ENCODE results near the gene ZG16B.

The ZG16B gene

GRCh38 chr16:2798723-2799204 lies 31.3 kb upstream of the ZG16B start:
- Histone ChIP-seq H3K4me1 (ENCODE audit: control insufficient read depth, insufficient read depth, low read length) (peaks cover 11% of the 10 kb centered on the region), H3K36me3 (ENCODE audit: control insufficient read depth in 2 of 2, insufficient read depth in 1 of 2, low read length in 2 of 2) (no peaks in the 10 kb centered on the region), H3K9me3 (ENCODE audit: control insufficient read depth, insufficient read depth, low read depth, low read length) (no peaks in the 10 kb centered on the region), H3K4me3 (ENCODE audit: low read depth, low read length) (no peak overlapping the region), H3K27ac (ENCODE audit: extremely low read depth, low read depth, low read length) (no peak overlapping the region)
- no peak for TF ChIP-seq ZNF16 (tag by site-specific recombination; IDR thresholded peaks at IDR 0.05; ENCODE audit: low read depth)
- TF ChIP-seq ZNF366 (tag by site-specific recombination; conservative IDR thresholded peaks at IDR 0.05): no peak
- TF ChIP-seq ZNF830 (tag by site-specific recombination; IDR thresholded peaks at IDR 0.05; ENCODE audit: low read depth): no peak
- no peak for TF ChIP-seq KLF9 (tag by site-specific recombination; IDR thresholded peaks at IDR 0.05; ENCODE audit: low read depth)
- TF ChIP-seq ZBTB21 (tag by site-specific recombination; IDR thresholded peaks at IDR 0.05): no peak
- no peak for TF ChIP-seq ZNF513 (tag by site-specific recombination; IDR thresholded peaks at IDR 0.05)
- TF ChIP-seq GFI1B (tag by site-specific recombination; IDR thresholded peaks at IDR 0.05): no peak
- no peak for TF ChIP-seq ZNF560 (tag by site-specific recombination; IDR thresholded peaks at IDR 0.05; ENCODE audit: borderline replicate concordance)
- no peak for TF ChIP-seq BCL11B (tag by site-specific recombination; IDR thresholded peaks at IDR 0.05; ENCODE audit: low read depth)
- no peak for TF ChIP-seq KLF17 (tag by site-specific recombination; IDR thresholded peaks at IDR 0.05)
- TF ChIP-seq ZNF837 (tag by site-specific recombination; IDR thresholded peaks at IDR 0.05): no peak
- no peak for TF ChIP-seq ZNF266 (tag by site-specific recombination; IDR thresholded peaks at IDR 0.05; ENCODE audit: low read depth)
- TF ChIP-seq ZNF416 (tag by site-specific recombination; IDR thresholded peaks at IDR 0.05): no peak
- no peak for TF ChIP-seq ZSCAN30 (tag by site-specific recombination; IDR thresholded peaks at IDR 0.05)
- TF ChIP-seq ZFP41 (tag by site-specific recombination; IDR thresholded peaks at IDR 0.05; ENCODE audit: borderline replicate concordance): no peak
- ChIA-PET POLR2A (interaction anchor here (0.6 kb wide), 1 partner anchor 9 kb away, joined by 4 read pairs; no protein-coding TSS in a partner anchor), CTCF (interaction anchor here (0.9 kb wide), 1 partner anchor 123 kb away, joined by 4 read pairs; no protein-coding TSS in a partner anchor)

- Histone ChIP-seq H3K36me3 (ENCODE audit: control insufficient read depth in 2 of 2, insufficient read depth in 1 of 2, low read length in 2 of 2) (no peaks in the 10 kb centered on the region), H3K9me3 (ENCODE audit: control insufficient read depth, insufficient read depth, low read depth, low read length) (no peaks in the 10 kb centered on the region), H3K4me3 (ENCODE audit: low read depth, low read length) (no peak overlapping the region), H3K4me1 (ENCODE audit: control insufficient read depth, insufficient read depth, low read length) (peaks cover 11% of the 10 kb centered on the region), H3K27ac (ENCODE audit: extremely low read depth, low read depth, low read length) (no peak overlapping the region)
- ChIA-PET POLR2A (no interaction called here), CTCF (interaction anchor here (0.9 to 1.5 kb wide), 2 partner anchors 40 to 124 kb away, joined by 4 to 6 read pairs; no protein-coding TSS in a partner anchor)
- TF ChIP-seq ZNF398 (tag by site-specific recombination; IDR thresholded peaks at IDR 0.05): peak; percentile 37; the same call in 1 of the 2 replicates
- TF ChIP-seq PATZ1 (tag by site-specific recombination; IDR thresholded peaks at IDR 0.05): peak; percentile 85; the same call in 1 of the 2 replicates
- peak; percentile 11 for TF ChIP-seq ZBTB26 (tag by site-specific recombination; optimal IDR thresholded peaks at IDR 0.05)
- no peak for TF ChIP-seq SCRT2 (tag by site-specific recombination; IDR thresholded peaks at IDR 0.05)
These were observed 30.8 kb upstream of the ZG16B start for GRCh38 chr16:2799205-2799858.
